CD14-positive monocyte (primary cell): ENCODE results near the gene SLC36A2. TPM values are rescaled to one million over a fixed set of nuclear protein-coding genes. Genes with fewer than 3 reads are reported as not detected.

Experiments used
- DNase-seq, 3 donors: peaks; one replicate each; pipeline ENCODE4 v3.0.0-alpha.2; 2011 to 2022
- H2AFZ ChIP-seq: 2 replicates; pipeline ENCODE4 v1.6.0; 2012; ENCODE audit warnings: mild to moderate bottlenecking, low read depth, low read length, inconsistent platforms; ENCODE audit not compliant: insufficient read depth, poor library complexity, severe bottlenecking
- H3K27ac ChIP-seq, 2 donors: 1 replicate in 1 of 2; 2 replicates in 1 of 2; pipeline ENCODE4 v1.5.1; 2012 to 2013; ENCODE audit warnings: low read length in 2 of 2, control low read depth in 1 of 2, inconsistent platforms in 1 of 2, low read depth in 1 of 2, mild to moderate bottlenecking in 1 of 2
- H3K27me3 ChIP-seq, 2 donors: one replicate each; pipeline versions ENCODE4 v1.6.0 to v1.6.1; 2011 to 2013; ENCODE audit warnings: low read length in 2 of 2; ENCODE audit not compliant: control insufficient read depth in 2 of 2, insufficient read depth in 2 of 2
- H3K36me3 ChIP-seq, 2 donors: replicated peaks in 1 of 2; 1 replicate in 1 of 2; 2 replicates in 1 of 2; pipeline versions ENCODE4 v1.5.1 to v1.6.1; 2012 to 2013; ENCODE audit warnings: low read length in 2 of 2, control low read depth in 1 of 2, inconsistent platforms in 1 of 2, mild to moderate bottlenecking in 1 of 2; ENCODE audit not compliant: insufficient read depth in 2 of 2, control insufficient read depth in 1 of 2
- H3K4me1 ChIP-seq, 2 donors: 1 replicate in 1 of 2; 2 replicates in 1 of 2; pipeline versions ENCODE4 v1.5.1 to v1.6.1; 2012 to 2013; ENCODE audit warnings: low read length in 2 of 2, control low read depth in 1 of 2, inconsistent platforms in 1 of 2, mild to moderate bottlenecking in 1 of 2, moderate library complexity in 1 of 2; ENCODE audit not compliant: insufficient read depth in 2 of 2, control insufficient read depth in 1 of 2
- H3K4me2 ChIP-seq: replicated peaks from 2 replicates; pipeline ENCODE3; 2012; ENCODE audit warnings: low read length, moderate library complexity, mild to moderate bottlenecking; ENCODE audit not compliant: poor library complexity, severe bottlenecking; ENCODE audit errors: extremely low read depth
- H3K4me3 ChIP-seq, 3 experiments: fragments of 200-600 bp in 1 of 3; sonication (generic) in 1 of 3; replicated peaks in 1 of 3; 1 replicate in 2 of 3; 2 replicates in 1 of 3; pipeline ENCODE4 v1.5.1; 2011 to 2013; ENCODE audit warnings: low read length in 3 of 3, mild to moderate bottlenecking in 3 of 3, control low read depth in 2 of 3, low read depth in 2 of 3, inconsistent platforms in 1 of 3, moderate library complexity in 1 of 3
- H3K79me2 ChIP-seq: 2 replicates; pipeline ENCODE4 v1.6.0; 2012; ENCODE audit warnings: mild to moderate bottlenecking, control low read depth, inconsistent platforms, low read length, moderate library complexity; ENCODE audit not compliant: insufficient read depth
- H3K9ac ChIP-seq: 2 replicates; pipeline ENCODE4 v1.6.0; 2017; ENCODE audit warnings: low read length, mild to moderate bottlenecking; ENCODE audit not compliant: insufficient read depth, poor library complexity, severe bottlenecking
- H3K9me3 ChIP-seq, 2 donors: replicated peaks in 1 of 2; 1 replicate in 1 of 2; 2 replicates in 1 of 2; pipeline versions ENCODE4 v1.5.1 to v1.6.1; 2012 to 2013; ENCODE audit warnings: low read length in 2 of 2, control low read depth in 1 of 2; ENCODE audit not compliant: control insufficient read depth in 1 of 2, insufficient read depth in 1 of 2
- H4K20me1 ChIP-seq: 2 replicates; pipeline ENCODE4 v1.6.0; 2012; ENCODE audit warnings: mild to moderate bottlenecking, low read length, control low read depth, moderate library complexity; ENCODE audit not compliant: insufficient read depth
- H3K27ac Mint-ChIP-seq, 7 donors: one replicate each; pipeline ENCODE4 v1.8.0; 2020; ENCODE audit warnings: mild to moderate bottlenecking in 7 of 7, mixed read lengths in 7 of 7, moderate library complexity in 6 of 7, inconsistent platforms in 2 of 7
- H3K27me3 Mint-ChIP-seq, 3 donors: one replicate each; pipeline ENCODE4 v1.8.0; 2021 to 2022; ENCODE audit warnings: low read depth in 3 of 3, mild to moderate bottlenecking in 3 of 3, mixed read lengths in 3 of 3, moderate library complexity in 3 of 3, inconsistent platforms in 1 of 3
- H3K36me3 Mint-ChIP-seq, 2 donors: one replicate each; pipeline ENCODE4 v1.8.0; 2020; ENCODE audit warnings: mixed read lengths in 2 of 2, inconsistent platforms in 1 of 2, mild to moderate bottlenecking in 1 of 2
- H3K4me1 Mint-ChIP-seq: one replicate; pipeline ENCODE4 v1.8.0; 2020; ENCODE audit warnings: mild to moderate bottlenecking, mixed read lengths
- H3K4me3 Mint-ChIP-seq, 2 donors: one replicate each; pipeline ENCODE4 v1.8.0; 2020; ENCODE audit warnings: mild to moderate bottlenecking in 2 of 2, mixed read lengths in 2 of 2, moderate library complexity in 1 of 2
- H3K9me3 Mint-ChIP-seq, 7 donors: one replicate each; pipeline ENCODE4 v1.8.0; 2020 to 2022; ENCODE audit warnings: mixed read lengths in 7 of 7, mild to moderate bottlenecking in 6 of 7, moderate library complexity in 6 of 7, inconsistent platforms in 2 of 7
- WGBS: methylation state at CpG from one replicate; pipeline ENCODE4 v1.1.5; 2013; ENCODE audit warnings: missing lambda C conversion rate; ENCODE audit not compliant: insufficient coverage; 5-methylcytosine and 5-hydroxymethylcytosine counted together
- intact Hi-C, 2 donors: fragments of 100-400 bp; cut with micrococcal nuclease; formaldehyde crosslinking; loops; one replicate each; pipeline versions ENCODE4 v1.15.0 to v1.15.1; 2023
- polyA plus RNA-seq, 3 donors: library from polyadenylated mRNA; depleted of rRNA in 1 of 3; unstranded in 2 of 3; stranded (reverse) in 1 of 3; fragments of 300-500 nt in 2 of 3; fragments of >200 nt in 1 of 3; fragmentation: Illumina TruSeq in 2 of 3; gene quantifications; 1 replicate in 2 of 3; 2 replicates in 1 of 3; pipeline ENCODE4 v1.2.3, GENCODE V29; 2012 to 2021
- TF ChIP-seq, protein P1 (sequence below): fragments of 200-600 bp; IDR thresholded peaks from one replicate; pipeline ENCODE4 v1.8.0; 2022; ENCODE audit warnings: antibody characterized with exemption, mild to moderate bottlenecking

Gene SLC36A2
- polyA plus RNA-seq, 3 donors, result not detected

DNA sequence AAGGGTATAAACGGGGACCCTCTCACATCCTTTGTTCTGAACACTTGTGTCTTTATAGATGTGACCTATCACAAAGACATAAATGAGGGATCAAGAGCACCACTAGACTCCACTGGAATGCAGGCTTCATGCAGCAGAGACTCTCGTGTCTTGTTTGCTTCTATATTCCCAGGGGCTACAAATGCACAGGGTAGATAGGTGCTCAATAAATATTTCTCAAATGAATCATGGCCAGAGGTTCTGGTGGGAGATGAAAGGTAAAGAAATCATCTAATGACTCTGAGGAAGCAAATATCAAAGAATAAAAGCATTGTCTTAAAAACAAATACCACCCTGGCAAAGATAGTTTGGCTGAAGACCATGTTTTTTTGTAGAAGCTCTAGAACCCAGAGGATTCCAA, 50.4 kb downstream of the SLC36A2 start:
- H3K27me3 Mint-ChIP-seq, result peaks cover 7 to 13% (median 7%) of the 10 kb centered on the region in 3 donors
- intact Hi-C loops, result no loop called here

DNA sequence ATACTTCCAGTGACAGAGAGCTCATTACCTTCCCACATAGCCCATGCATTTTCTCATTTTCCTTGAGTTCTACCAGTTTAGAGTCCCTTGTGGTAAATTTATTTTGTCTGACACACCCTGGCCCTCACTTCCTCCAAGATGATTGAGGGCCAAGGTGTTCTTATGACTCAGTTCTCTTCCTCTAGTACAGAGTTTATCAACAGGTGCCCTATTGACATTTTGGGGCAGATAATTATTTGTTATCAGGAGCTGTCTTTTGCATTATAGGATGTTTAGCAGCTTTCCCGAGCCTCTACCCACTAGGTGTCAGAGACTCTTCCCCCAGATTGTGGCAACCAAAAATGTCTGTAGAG, 50.9 kb downstream of the SLC36A2 start:
- WGBS, result no CpG with 5 or more reads among the region's 1 CpG
- DNase-seq, result no peak
- intact Hi-C loops, result no loop called here
- H3K27ac Mint-ChIP-seq, result no peak overlapping the region
- no peaks in the 10 kb centered on the region for H3K36me3 Mint-ChIP-seq
- H3K4me3 ChIP-seq, result no peak overlapping the region
- H3K9ac ChIP-seq, result no peak overlapping the region
- H3K27ac ChIP-seq, result no peak overlapping the region
- H3K4me3 Mint-ChIP-seq, result no peak overlapping the region
- peaks cover 24% of the 10 kb centered on the region for H3K4me1 Mint-ChIP-seq
- H3K9me3 ChIP-seq, result peaks cover 3 to 4% of the 10 kb centered on the region in 2 donors
- peaks cover 5 to 10% (median 6%) of the 10 kb centered on the region in 3 donors for H3K27me3 Mint-ChIP-seq
- no peaks in the 10 kb centered on the region for H4K20me1 ChIP-seq
- H3K4me2 ChIP-seq, result no peak overlapping the region
- no peaks in the 10 kb centered on the region for H3K79me2 ChIP-seq
- H3K27me3 ChIP-seq, result no peaks in the 10 kb centered on the region
- no peak overlapping the region for H2AFZ ChIP-seq
- peaks cover under 1 to 6% (median 4%) of the 10 kb centered on the region in 7 donors for H3K9me3 Mint-ChIP-seq
- H3K4me1 ChIP-seq, result peaks cover 17 to 21% of the 10 kb centered on the region in 2 donors
- no peaks in the 10 kb centered on the region for H3K36me3 ChIP-seq
- TF ChIP-seq, protein P1, sequence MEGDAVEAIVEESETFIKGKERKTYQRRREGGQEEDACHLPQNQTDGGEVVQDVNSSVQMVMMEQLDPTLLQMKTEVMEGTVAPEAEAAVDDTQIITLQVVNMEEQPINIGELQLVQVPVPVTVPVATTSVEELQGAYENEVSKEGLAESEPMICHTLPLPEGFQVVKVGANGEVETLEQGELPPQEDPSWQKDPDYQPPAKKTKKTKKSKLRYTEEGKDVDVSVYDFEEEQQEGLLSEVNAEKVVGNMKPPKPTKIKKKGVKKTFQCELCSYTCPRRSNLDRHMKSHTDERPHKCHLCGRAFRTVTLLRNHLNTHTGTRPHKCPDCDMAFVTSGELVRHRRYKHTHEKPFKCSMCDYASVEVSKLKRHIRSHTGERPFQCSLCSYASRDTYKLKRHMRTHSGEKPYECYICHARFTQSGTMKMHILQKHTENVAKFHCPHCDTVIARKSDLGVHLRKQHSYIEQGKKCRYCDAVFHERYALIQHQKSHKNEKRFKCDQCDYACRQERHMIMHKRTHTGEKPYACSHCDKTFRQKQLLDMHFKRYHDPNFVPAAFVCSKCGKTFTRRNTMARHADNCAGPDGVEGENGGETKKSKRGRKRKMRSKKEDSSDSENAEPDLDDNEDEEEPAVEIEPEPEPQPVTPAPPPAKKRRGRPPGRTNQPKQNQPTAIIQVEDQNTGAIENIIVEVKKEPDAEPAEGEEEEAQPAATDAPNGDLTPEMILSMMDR, result no peak

More for the DNA sequence above, 50.4 kb downstream of the SLC36A2 start:
- Mint-ChIP-seq H3K4me3 (no peak overlapping the region), H3K4me1 (peaks cover 24% of the 10 kb centered on the region), H3K27ac (peak overlapping the region in 2 of 7 donors; percentile 6 to 37), H3K9me3 (peaks cover 0 to under 1% (median 0%) of the 10 kb centered on the region in 7 donors), H3K36me3 (no peaks in the 10 kb centered on the region)
- Histone ChIP-seq H3K27me3 (no peaks in the 10 kb centered on the region), H2AFZ (no peak overlapping the region), H3K9ac (no peak overlapping the region), H3K4me1 (peaks cover 17 to 21% of the 10 kb centered on the region in 2 donors), H3K36me3 (no peaks in the 10 kb centered on the region), H3K9me3 (peaks cover 0 to under 1% of the 10 kb centered on the region in 2 donors), H3K79me2 (no peaks in the 10 kb centered on the region), H3K4me3 (no peak overlapping the region), H3K27ac (no peak overlapping the region), H4K20me1 (no peaks in the 10 kb centered on the region), H3K4me2 (no peak overlapping the region)
- DNase-seq, result no peak
- TF ChIP-seq, protein P1, result no peak
- no CpG with 5 or more reads among the region's 2 CpGs for WGBS
